Measurements from ENCODE around the gene SH3TC2.

SH3TC2 gene

DNA sequence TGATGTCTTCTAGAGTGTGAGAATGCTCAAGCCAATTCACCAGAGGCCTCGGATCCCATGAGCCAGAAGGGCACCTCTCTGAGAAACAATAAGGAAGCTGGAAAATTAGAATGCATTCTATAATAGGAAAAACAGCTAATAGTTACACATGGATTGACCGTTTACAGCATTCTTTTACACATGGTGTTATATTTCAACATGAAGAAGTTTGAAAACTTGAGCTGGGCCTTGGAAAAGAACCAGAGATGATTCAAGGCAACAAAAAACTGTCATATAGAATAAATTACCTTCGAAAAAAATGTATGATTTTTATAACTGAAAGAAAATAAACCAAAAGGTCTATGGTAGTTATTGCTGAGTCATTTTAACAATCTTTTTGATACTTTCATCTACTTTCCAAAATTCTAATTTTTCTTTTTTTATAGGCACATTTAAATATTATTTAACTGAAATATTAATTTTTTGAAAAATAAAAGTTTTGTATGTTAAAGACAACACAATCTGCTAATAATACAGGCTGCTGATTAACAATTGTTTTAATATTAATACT is 6.2 kb downstream of the SH3TC2 start:
- no peak for DNase-seq

- DNase-seq, result no peak
These were observed 8.4 kb downstream of the SH3TC2 start for GRCh38 chr5:149054416-149054815.

GRCh38 chr5:149053072-149053695 is 9.7 kb downstream of the SH3TC2 start:
- no peak for DNase-seq

- no peak for DNase-seq
These were observed 13.5 kb downstream of the SH3TC2 start for GRCh38 chr5:149049371-149049781.

GRCh38 chr5:149048811-149049210 is 14.1 kb downstream of the SH3TC2 start:
- DNase-seq, result no peak

- no peak for DNase-seq
These were observed 15.4 kb downstream of the SH3TC2 start for GRCh38 chr5:149047462-149047861.

GRCh38 chr5:149046196-149046829 is 16.5 kb downstream of the SH3TC2 start:
- no peak for DNase-seq

DNA sequence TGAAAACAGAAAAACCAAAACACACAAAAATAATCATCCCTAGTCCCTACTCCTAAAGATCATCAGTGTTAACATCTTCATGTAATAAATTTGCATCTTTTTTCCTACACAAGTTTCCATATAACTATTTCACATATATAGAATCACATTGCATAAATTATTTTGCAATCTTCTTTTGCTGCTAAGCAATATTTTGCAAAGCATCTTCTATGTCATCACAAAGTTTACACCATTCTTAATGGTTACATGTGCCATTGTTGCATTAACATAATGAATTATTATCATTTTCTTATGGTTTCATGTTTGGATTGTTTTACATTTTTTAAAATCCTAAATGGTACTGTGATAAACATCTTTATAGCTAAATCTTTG is 17.8 kb downstream of the SH3TC2 start:
- no peak for DNase-seq

DNA sequence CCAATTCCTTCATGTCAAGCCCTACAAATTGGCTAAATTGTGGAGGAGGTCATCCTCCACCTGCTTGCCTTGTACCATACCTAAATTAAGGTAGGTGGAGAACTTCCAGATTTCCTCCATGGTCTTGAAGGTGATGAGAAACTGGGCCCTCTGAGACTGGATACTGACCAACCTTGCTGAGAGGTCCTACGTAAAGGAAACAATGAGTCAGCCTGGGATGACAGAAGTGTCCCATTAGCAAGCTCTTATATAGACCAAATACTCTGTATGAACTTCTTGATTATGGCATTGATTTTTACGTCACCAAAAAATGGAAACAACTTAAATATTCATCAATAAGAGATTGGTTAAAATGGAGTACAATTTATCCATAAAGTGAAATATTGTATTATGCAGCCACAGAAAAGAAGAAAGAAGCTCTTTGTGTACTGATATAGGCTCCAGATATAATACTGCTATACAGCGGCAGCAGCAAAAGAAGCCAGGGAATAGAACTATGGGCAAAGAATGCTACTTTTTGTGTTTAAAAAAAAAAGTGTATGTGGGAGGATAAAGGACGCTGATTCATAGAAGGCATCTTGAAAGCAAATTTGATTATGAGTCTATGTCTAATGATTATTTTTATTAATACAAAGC is 18.3 kb downstream of the SH3TC2 start:
- no peak for DNase-seq

DNA sequence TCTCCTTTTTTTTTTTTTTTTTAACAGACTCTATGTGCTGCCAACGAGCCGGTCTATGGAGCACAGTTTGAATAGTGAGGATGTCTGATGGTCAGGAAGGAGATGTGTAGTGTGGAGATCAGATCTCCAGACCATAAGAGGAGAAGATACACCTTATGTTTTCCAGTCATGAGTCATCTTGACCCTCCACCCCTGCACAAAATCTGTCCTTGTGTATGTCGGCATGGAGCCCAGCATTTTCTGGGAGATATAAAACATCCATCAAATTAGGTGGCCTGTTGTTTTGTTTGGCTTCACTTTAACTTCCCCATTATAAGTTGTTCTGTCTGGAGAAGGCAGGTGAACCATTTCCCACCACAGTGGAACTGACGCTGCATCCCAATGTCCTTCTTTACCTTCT is 19.2 kb downstream of the SH3TC2 start:
- no peak for DNase-seq

DNA sequence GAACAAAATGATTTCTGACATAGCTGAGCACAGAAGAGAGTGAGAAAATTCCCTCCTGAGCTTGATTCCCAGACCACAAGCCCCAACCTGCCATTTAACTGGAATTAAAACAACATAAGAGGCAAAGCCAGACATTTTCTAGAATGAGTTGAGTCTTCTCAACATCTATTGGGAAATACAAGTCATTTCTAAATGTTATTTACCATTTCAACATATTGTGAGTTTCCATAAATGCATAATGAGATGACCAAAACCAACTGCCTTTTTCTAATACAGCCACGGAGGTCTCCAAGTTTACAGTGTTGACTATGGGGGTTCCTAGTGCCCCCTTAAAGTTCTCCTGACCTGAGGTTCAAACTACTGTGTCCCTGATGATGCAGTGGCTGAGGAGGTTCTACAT is 20.0 kb downstream of the SH3TC2 start:
- no peak for DNase-seq

GRCh38 chr5:149041242-149041641 is 21.6 kb downstream of the SH3TC2 start:
- no peak for DNase-seq

GRCh38 chr5:149040421-149040820 is 22.4 kb downstream of the SH3TC2 start:
- no peak for DNase-seq

- DNase-seq, result no peak
These were observed 23.4 kb downstream of the SH3TC2 start for GRCh38 chr5:149039506-149039905.

DNA sequence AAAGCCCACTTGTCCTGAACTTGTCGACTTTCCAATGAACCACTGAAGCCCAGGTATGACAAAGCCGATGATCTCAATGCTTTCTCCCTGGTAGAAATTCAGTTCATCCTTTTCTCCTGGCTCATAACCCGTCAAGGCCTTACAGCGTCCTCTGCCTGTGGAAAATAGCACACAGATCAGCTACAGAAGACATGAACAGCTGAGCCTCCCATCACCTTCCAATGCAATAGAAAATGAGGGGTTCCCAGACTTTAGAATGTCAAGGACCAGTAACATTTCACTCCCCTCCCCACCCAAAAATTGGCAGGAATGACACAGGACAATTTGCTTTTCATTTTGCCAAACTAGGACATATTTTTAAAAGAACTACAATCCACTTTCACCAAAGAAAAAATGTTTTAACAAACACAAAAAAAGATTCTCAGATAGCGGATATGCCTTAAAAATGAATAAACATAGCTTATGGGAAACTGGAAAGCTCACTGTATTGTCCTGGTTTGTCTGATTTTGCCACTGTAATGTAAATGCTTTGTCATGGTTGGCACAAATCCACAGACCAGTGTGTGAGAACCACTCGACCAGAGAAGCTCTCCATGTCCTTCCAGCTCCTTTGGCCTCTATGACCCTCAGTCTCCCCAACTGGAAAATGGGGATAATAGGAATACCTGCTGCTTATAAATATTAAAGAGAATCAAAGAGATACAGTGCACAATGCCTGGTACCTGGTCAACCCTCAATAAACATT is 24.4 kb downstream of the SH3TC2 start:
- no peak for DNase-seq

DNA sequence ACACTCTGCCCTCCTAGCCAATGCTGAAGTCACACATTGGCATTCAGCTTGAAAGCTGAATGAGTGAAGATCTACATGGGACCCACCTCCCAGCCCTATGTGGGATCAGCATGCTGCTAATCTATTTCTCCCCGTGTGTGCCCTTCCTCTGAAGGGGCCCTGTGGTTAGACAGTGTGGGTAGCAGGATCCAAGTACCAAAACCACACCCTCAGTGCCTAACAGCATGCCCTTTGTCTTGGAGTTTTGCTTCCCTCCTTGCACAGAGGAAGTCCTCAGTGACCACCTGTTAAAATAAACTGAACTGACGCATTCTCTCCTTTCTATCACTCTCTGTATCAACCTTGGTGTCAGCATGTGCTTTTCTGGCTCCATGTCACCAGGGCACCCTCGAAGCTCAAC is 25.0 kb downstream of the SH3TC2 start:
- DNase-seq, result no peak

DNA sequence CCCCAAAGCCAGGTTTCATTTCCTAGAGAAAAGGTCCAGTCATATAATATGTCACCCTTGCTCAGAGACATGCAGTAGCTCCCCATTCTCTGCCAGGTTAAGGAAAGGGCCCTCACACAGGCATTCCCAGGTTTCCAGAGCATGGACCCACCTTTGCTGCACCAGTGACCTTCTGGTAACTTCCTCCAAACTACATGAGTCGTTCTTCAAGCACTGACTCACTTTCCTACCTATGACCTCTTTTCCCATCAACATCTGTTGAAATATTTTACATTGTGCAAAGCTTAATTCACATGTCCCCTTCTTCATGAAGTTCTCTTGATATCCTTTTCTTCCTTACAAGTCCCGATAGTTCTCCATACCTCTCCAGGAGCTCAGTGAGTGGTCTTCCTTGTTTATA is 25.9 kb downstream of the SH3TC2 start:
- no peak for DNase-seq

DNA sequence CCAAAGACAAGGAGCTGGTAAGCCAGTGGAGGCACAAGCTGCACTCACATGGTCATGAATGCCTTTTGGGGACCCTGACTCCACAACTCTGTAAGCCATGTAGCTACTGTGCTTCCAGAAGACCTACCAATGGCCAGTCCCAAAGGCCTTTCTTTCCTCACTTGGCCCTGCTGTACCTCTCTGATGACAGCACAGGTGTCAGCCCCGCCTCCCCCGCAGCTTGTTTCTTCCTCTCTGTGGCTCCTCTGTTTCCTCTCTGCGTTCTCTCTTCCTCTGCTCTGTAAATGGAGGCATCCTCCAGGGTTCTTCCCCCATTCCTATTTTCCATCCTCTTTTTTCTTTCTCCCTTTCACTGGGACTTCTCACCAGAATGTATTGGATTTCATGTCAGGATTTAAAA is 26.7 kb downstream of the SH3TC2 start:
- DNase-seq, result no peak

DNA sequence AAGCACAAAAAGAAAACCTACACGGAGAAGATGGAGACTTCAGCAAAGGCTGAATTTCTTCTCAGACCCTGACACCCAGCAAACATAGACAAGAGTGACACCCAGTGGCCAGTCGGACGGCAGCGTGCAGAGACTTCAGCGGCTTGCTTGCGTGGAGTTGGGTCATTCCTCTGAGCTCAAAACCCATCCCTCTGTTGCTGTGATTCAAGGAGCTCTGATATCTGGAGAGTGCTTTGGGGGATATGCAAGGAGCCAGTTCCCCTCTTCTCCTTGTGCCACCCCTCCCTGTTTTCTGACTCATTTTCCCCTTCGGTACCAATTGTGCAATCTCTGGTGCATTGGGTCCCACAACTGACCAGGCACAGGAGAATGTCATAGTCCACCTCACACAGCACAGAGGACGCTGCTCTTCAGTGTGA is 27.5 kb downstream of the SH3TC2 start:
- DNase-seq, result peak; percentile 40

GRCh38 chr5:149030838-149031397 is 31.9 kb downstream of the SH3TC2 start:
- DNase-seq, result no peak

GRCh38 chr5:149030392-149030791 is 32.5 kb downstream of the SH3TC2 start:
- DNase-seq, result no peak

DNA sequence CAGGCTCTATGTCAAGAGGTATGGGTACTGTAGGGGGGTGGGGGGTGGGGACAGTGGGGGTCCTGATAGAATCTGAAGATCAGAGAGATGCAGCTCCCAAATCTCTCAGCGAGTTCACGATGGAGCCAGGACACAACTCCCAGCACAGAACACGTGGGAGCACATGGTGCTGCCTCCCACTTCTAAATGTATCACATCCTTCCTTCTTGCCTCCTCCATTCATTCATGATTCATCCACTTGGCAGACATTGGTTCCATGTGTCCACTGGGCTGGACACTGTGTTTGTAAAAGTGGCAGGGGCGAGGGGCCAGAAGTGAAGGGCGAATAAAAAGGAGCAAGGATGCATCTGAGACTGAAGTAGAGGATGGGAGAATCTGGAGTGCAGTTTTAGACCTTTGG is 33.9 kb downstream of the SH3TC2 start:
- no peak for DNase-seq

DNA sequence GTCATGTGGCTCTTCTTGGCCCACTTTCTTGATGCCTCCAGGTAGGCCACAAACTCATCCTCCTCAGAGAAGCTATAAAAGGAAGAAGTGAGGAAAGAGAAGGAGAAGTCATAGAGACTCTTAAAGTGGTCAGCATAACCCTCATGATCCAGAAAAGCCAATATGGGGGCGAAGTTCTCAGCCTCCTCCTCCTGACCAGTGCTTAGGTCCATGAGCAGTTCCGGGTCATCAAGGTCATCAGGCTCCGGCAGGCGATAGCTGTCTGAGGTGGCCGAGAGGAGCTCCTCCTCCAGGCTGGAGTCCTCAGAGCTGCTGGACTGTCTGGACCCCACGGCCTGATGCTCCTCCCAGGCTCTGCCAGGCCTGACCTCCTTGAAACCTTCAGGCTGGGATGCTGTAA is 34.7 kb downstream of the SH3TC2 start:
- no peak for DNase-seq

Data from activated CD4-positive, alpha-beta T cell treated with anti-CD3 and anti-CD28 coated beads for 1 hour (primary cell).